ENCODE data around the gene MYL12A.
A peak's percentile ranks its signal among the peaks of the same experiment; 100 is the strongest.

Gene MYL12A

DNA sequence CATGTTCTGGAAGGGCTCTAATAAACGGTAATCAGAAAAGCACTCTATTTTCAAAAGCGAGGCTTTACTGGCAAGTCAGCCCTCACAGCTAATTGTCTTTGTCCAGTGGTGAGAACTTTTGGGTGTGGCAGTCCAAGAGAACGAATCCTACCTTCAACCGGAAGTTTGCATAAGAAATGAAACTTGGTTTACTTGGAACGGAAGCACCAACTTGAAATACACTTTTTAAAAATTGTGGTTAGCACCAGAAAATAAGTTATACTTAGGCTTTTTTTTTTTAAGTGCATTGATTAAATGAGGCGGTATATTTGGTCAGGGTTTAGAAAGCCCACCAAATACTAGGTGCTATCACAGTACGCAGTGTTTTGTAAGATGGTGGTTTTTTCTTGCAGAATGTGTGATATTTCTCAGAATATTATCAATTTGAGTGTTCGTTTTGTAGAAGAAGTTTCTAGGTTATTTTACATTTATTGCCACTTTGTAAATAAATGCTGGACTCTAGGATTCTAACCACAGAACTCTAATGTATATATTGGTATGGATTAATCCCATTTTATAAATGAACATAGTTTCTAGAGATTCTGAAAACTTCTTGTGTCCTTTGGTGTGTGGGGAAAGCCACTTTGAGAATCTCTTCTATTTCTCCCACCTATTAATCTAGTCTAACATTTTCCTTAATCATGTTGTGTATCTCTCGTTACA is 1.2 kb downstream of the MYL12A start:
- DNase-seq (ENCODE audit: low read depth) = peak; percentile 71
- H3K4me3 ChIP-seq (ENCODE audit: low read depth, low read length) = peak overlapping the region; percentile 99
- TF ChIP-seq POLR2A (IDR thresholded peaks at IDR 0.05; ENCODE audit: extremely low read depth, insufficient read length) = no peak
- TF ChIP-seq, protein P1, sequence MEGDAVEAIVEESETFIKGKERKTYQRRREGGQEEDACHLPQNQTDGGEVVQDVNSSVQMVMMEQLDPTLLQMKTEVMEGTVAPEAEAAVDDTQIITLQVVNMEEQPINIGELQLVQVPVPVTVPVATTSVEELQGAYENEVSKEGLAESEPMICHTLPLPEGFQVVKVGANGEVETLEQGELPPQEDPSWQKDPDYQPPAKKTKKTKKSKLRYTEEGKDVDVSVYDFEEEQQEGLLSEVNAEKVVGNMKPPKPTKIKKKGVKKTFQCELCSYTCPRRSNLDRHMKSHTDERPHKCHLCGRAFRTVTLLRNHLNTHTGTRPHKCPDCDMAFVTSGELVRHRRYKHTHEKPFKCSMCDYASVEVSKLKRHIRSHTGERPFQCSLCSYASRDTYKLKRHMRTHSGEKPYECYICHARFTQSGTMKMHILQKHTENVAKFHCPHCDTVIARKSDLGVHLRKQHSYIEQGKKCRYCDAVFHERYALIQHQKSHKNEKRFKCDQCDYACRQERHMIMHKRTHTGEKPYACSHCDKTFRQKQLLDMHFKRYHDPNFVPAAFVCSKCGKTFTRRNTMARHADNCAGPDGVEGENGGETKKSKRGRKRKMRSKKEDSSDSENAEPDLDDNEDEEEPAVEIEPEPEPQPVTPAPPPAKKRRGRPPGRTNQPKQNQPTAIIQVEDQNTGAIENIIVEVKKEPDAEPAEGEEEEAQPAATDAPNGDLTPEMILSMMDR (IDR thresholded peaks at IDR 0.05; ENCODE audit: low read depth, low read length) = no peak
- TF ChIP-seq, protein P2, sequence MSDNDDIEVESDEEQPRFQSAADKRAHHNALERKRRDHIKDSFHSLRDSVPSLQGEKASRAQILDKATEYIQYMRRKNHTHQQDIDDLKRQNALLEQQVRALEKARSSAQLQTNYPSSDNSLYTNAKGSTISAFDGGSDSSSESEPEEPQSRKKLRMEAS (IDR thresholded peaks at IDR 0.05; ENCODE audit: low read depth, low read length) = no peak
- TF ChIP-seq MYC (IDR thresholded peaks at IDR 0.05; ENCODE audit: low read depth, low read length) = no peak

DNA sequence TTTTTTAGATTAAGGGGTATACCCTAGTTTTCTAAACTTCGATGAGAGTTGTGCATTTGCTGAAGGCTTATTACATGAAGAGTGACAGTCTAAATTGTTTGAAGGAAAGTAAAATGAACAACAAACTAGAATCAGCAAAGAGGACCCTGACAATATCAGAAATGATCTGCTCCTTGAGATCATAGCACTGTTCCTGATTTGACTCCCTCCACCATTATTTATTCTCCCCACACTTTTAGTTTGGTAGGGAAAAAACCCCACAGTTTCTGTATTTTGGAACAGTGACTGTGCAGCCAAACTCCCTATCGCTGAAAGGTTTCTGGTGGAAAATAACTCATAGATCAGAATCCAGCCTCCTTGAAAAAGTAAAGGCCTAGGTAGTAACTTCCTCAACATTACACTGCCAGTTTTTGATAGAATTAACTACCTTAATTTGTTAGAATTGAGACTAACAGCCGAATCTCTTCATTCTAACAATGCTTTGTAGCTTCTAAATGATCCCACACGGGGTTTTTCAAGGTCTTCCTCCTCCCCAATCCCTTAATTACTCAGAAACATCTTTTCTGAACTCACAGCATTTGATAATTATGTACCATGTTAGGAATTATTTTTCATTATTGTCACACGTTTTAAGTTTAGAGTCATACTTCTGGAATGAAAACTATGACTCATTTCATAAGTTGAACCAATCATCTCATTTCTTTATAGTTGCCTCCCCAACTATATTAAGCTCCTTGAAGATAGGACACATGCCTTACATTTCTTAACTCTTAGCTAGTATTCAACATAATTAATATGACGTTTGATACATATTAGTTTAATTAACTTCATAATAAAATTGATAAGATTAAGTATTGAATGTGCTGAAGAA is 2.9 kb downstream of the MYL12A start:
- no peak for DNase-seq (ENCODE audit: low read depth)
- TF ChIP-seq POLR2A (IDR thresholded peaks at IDR 0.05; ENCODE audit: extremely low read depth, insufficient read length) (no peak), MYC (IDR thresholded peaks at IDR 0.05; ENCODE audit: low read depth, low read length) (no peak)
- TF ChIP-seq, protein P1 (IDR thresholded peaks at IDR 0.05; ENCODE audit: low read depth, low read length) = no peak
- TF ChIP-seq, protein P2 (IDR thresholded peaks at IDR 0.05; ENCODE audit: low read depth, low read length) = no peak
- peak overlapping the region; percentile 46 for H3K4me3 ChIP-seq (ENCODE audit: low read depth, low read length)

DNA sequence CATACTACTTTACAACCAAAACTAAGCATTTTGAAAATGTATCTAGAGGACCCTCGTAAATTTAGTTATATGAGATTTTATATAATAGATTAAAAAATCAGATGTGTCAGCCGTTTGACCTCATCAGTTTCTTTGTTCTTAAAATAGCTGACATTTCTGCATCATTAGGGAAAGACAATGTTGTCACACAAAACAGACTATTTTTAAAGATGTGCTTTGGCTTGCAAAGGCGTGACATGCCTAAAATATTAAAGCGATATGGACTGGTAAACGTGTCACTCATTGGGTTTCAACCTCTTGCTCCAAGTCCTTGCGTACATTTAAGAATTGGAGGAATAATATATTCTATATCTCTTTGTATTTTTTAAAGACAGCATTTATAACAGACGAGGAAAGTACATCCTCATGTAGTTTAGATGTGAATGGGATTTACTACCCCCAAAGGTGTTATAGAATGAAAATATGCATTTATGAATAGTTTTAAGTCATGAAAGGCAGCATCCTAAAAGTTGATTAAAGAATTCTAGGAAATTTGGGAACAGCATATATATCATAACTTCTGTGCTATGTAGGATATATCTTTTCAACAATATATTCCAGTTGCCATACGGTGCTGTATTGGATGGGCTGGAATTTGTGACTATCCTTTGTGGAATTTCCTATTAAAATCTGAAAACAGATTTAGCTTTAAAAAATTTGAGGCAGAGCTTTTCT is 3.8 kb downstream of the MYL12A start:
- DNase-seq (ENCODE audit: low read depth) = no peak

DNA sequence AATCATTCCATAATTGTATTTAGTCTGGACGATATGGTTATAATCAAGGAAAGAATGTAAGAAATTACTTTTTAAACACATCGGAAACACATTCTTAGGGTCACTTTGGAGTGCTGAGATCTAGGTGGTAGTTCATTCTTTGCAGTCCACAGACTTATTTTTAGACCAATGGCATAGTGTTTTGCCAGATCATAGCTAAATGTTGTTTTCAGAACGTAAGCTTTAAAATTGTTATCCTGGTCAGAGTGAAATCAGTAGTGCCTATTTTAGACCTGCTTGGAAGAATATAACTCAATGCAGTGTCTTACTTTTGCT is 4.3 kb downstream of the MYL12A start:
- H3K4me3 ChIP-seq (ENCODE audit: low read depth, low read length) = no peak overlapping the region
- TF ChIP-seq, protein P1 (IDR thresholded peaks at IDR 0.05; ENCODE audit: low read depth, low read length) = no peak
- no peak for TF ChIP-seq POLR2A (IDR thresholded peaks at IDR 0.05; ENCODE audit: extremely low read depth, insufficient read length)
- TF ChIP-seq, protein P2 (IDR thresholded peaks at IDR 0.05; ENCODE audit: low read depth, low read length) = no peak
- no peak for TF ChIP-seq MYC (IDR thresholded peaks at IDR 0.05; ENCODE audit: low read depth, low read length)
- no peak for DNase-seq (ENCODE audit: low read depth)

More for the DNA sequence above, 3.8 kb downstream of the MYL12A start:
- peak overlapping the region; percentile 22 for H3K4me3 ChIP-seq (ENCODE audit: low read depth, low read length)
- TF ChIP-seq, protein P1 (IDR thresholded peaks at IDR 0.05; ENCODE audit: low read depth, low read length) = no peak
- TF ChIP-seq POLR2A (IDR thresholded peaks at IDR 0.05; ENCODE audit: extremely low read depth, insufficient read length) = no peak
- TF ChIP-seq, protein P2 (IDR thresholded peaks at IDR 0.05; ENCODE audit: low read depth, low read length) = no peak

DNA sequence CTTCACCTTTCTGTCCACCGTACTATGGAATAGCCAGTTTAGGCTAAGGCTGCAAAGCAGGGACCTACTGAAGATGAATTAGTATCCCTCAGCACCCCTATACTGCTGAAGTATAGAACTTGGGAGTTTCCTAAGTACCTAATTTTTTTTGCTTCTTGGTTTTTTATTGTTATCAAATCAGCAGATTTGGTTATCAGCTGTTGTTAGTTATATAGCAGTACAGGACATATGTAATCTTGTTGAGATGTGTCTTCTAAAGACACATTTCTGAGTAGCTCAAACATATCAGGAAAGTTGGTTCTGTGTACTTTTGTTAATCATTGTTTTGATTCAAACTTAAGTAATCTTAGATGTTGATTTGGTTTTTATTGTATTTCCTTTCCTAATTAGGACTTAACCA is 5.2 kb downstream of the MYL12A start:
- DNase-seq (ENCODE audit: low read depth) = no peak
- no peak overlapping the region for H3K4me3 ChIP-seq (ENCODE audit: low read depth, low read length)
- TF ChIP-seq, protein P1 (IDR thresholded peaks at IDR 0.05; ENCODE audit: low read depth, low read length) = no peak
- TF ChIP-seq, protein P2 (IDR thresholded peaks at IDR 0.05; ENCODE audit: low read depth, low read length) = no peak
- no peak for TF ChIP-seq POLR2A (IDR thresholded peaks at IDR 0.05; ENCODE audit: extremely low read depth, insufficient read length)
- TF ChIP-seq MYC (IDR thresholded peaks at IDR 0.05; ENCODE audit: low read depth, low read length) = no peak

All from NB4 (cell line).